Measurements from ENCODE around the gene ATXN7L2.
"Not testable (repeated sequence)": the region's sequence is repeated elsewhere in the genome, so short reads cannot be mapped to it uniquely, and the experiment has no call there.

ATXN7L2 gene

GRCh38 chr1:109483672-109484518 lies at the start of gene ATXN7L2:
ATXN7L2 (plus strand) TSS chr1:109483905; CDS start chr1:109483954, 49 bp downstream.
- DNase-seq = peak; percentile 16

GRCh38 chr1:109434484-109434883 lies 49.2 kb upstream of the ATXN7L2 start:
- no peak for DNase-seq

GRCh38 chr1:109438798-109439297 lies 44.9 kb upstream of the ATXN7L2 start:
- DNase-seq = no peak

GRCh38 chr1:109441069-109441468 lies 42.6 kb upstream of the ATXN7L2 start:
- no peak for DNase-seq

- DNase-seq = no peak
These were observed 40.2 kb upstream of the ATXN7L2 start for GRCh38 chr1:109443476-109443875.

GRCh38 chr1:109444346-109444745 lies 39.4 kb upstream of the ATXN7L2 start:
- no peak for DNase-seq

- DNase-seq = not testable (repeated sequence)
These were observed 37.6 kb upstream of the ATXN7L2 start for GRCh38 chr1:109445949-109446695.

GRCh38 chr1:109447524-109447923 lies 36.2 kb upstream of the ATXN7L2 start:
- no peak for DNase-seq

- no peak for DNase-seq
These were observed 29.1 kb upstream of the ATXN7L2 start for GRCh38 chr1:109454497-109455133.

GRCh38 chr1:109457819-109458218 lies 25.9 kb upstream of the ATXN7L2 start:
- DNase-seq = no peak

GRCh38 chr1:109466125-109466451 lies 17.6 kb upstream of the ATXN7L2 start:
- DNase-seq = no peak

GRCh38 chr1:109466452-109467300 lies 17.0 kb upstream of the ATXN7L2 start, which contains the start of gene SYPL2:
SYPL2 (plus strand) TSS chr1:109466546; CDS start chr1:109466844, 298 bp downstream.
- no peak for DNase-seq

- DNase-seq = no peak
These were observed 16.4 kb upstream of the ATXN7L2 start for GRCh38 chr1:109467301-109467777.

- DNase-seq = no peak
These were observed 15.6 kb upstream of the ATXN7L2 start for GRCh38 chr1:109468061-109468460.

GRCh38 chr1:109468903-109469302 lies 14.8 kb upstream of the ATXN7L2 start:
- DNase-seq = no peak

- no peak for DNase-seq
These were observed 13.5 kb upstream of the ATXN7L2 start for GRCh38 chr1:109470245-109470644.

- no peak for DNase-seq
These were observed 10.9 kb upstream of the ATXN7L2 start for GRCh38 chr1:109472779-109473178.

- DNase-seq = not testable (repeated sequence)
These were observed 10.2 kb upstream of the ATXN7L2 start for GRCh38 chr1:109473284-109474057.

- no peak for DNase-seq
These were observed 9.0 kb upstream of the ATXN7L2 start for GRCh38 chr1:109474697-109475096.

GRCh38 chr1:109475261-109475660 lies 8.4 kb upstream of the ATXN7L2 start:
- DNase-seq = no peak

- DNase-seq = no peak
These were observed 6.9 kb upstream of the ATXN7L2 start for GRCh38 chr1:109476825-109477224.
